ENCODE data around the gene MLIP.
"Not testable (repeated sequence)": the region's sequence is repeated elsewhere in the genome, so short reads cannot be mapped to it uniquely, and the experiment has no call there.

MLIP gene

DNA sequence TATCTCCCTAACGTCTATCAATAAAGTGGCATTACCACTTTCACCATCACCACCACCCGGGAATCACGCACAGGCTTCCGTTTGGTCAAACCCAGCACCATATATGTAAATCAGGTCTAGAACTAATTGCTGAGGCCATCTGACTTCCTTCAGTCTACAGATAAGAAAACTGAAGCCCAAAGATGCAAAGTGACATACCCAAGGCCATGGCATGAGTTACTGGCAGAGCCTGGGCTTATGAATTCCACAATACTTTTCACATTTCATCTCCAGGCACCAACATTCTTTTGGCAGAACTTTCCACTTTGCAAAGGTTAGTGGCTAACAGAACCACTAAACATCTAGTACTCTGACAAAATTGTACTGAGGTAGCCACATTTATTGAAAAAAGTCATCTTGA, 132.5 kb downstream of the MLIP start:
- Histone ChIP-seq H3K4me1 (ENCODE audit: control insufficient read depth, insufficient read depth, low read length) (no peaks in the 10 kb centered on the region), H3K9me3 (ENCODE audit: control insufficient read depth, low read length) (no peaks in the 10 kb centered on the region), H3K4me3 (ENCODE audit: insufficient read depth, low read depth, low read length) (no peak overlapping the region), H3K27me3 (ENCODE audit: control insufficient read depth, insufficient read depth, low read length, poor library complexity, severe bottlenecking) (no peaks in the 10 kb centered on the region), H3K36me3 (ENCODE audit: control insufficient read depth, insufficient read depth, low read length) (no peaks in the 10 kb centered on the region), H3K27ac (ENCODE audit: insufficient read depth, low read depth, low read length, poor library complexity, severe bottlenecking) (no peak overlapping the region)
- WGBS, 2 experiments: 93 to 95% methylated on average over 4 of the region's 4 CpGs

DNA sequence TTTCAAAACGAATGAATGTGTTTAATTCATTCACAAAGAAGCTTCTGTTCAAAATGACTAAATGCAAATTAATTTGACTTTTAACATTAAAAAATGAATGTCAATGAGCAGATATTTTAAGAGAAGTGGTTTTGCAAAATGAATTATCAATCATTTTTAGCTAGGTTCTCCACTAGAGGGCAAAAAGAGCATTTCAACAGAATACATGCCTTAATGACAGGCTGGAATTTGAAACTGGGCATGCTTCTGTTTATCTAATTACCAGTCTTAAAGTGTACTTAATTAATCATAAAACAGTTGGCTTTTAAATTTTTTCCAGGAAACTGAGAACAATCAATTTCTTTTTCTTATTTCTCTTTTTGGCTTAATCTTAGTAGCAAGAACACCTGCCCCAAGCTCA, 133.2 kb downstream of the MLIP start:
- Histone ChIP-seq H3K36me3 (ENCODE audit: control insufficient read depth, insufficient read depth, low read length) (no peaks in the 10 kb centered on the region), H3K4me3 (ENCODE audit: insufficient read depth, low read depth, low read length) (no peak overlapping the region), H3K27me3 (ENCODE audit: control insufficient read depth, insufficient read depth, low read length, poor library complexity, severe bottlenecking) (no peaks in the 10 kb centered on the region), H3K27ac (ENCODE audit: insufficient read depth, low read depth, low read length, poor library complexity, severe bottlenecking) (no peak overlapping the region), H3K4me1 (ENCODE audit: control insufficient read depth, insufficient read depth, low read length) (no peaks in the 10 kb centered on the region), H3K9me3 (ENCODE audit: control insufficient read depth, low read length) (no peaks in the 10 kb centered on the region)
- 100% methylated on average over 1 of the region's 1 CpG; no CpG with 5 or more reads in 1 of the 2 experiments for WGBS, 2 experiments

DNA sequence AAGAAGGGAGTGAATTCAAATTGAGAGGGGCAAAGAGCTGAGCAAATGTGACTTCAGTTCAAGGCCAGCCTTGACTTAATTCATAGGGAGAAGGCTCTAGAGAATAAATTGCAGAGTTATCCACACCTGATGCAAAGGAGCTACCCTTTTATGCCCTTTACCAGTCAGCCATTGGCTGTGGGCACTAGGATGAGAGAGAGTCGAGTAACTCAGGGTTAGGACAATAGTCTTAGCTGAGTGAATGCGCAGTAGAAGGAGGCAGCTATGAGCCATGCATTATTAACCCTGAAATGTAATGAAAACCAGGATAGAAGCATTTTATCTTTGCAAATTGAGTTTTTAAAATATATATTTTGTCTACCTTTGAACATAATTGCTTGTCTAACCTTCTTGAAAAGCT, 134.0 kb downstream of the MLIP start:
- Histone ChIP-seq H3K27ac (ENCODE audit: insufficient read depth, low read depth, low read length, poor library complexity, severe bottlenecking) (no peak overlapping the region), H3K4me1 (ENCODE audit: control insufficient read depth, insufficient read depth, low read length) (no peaks in the 10 kb centered on the region), H3K27me3 (ENCODE audit: control insufficient read depth, insufficient read depth, low read length, poor library complexity, severe bottlenecking) (no peaks in the 10 kb centered on the region), H3K9me3 (ENCODE audit: control insufficient read depth, low read length) (no peaks in the 10 kb centered on the region), H3K4me3 (ENCODE audit: insufficient read depth, low read depth, low read length) (no peak overlapping the region), H3K36me3 (ENCODE audit: control insufficient read depth, insufficient read depth, low read length) (no peaks in the 10 kb centered on the region)
- whole genome bisulfite sequencing, 2 experiments: 85 to 87% methylated on average over 2 of the region's 2 CpGs

DNA sequence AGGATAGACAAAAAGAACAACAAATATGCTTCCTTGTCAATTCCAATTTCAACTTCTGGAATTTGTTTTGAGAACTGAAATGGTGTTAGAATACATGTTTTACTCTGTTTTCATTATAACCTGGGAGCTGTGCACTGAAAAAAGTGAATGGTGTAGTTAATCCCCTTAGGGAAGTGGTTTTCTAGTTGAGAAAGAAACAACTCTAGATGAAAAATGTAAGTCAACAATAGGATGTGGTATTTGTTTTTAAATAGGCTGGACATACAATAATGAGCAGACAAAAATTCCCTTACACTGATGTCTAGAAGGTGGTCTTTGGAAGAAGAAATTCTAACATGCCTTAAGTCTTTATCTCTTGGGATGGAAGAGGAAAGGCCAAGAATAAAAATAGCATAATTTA, 137.1 kb downstream of the MLIP start:
- Histone ChIP-seq H3K27me3 (ENCODE audit: control insufficient read depth, insufficient read depth, low read length, poor library complexity, severe bottlenecking) (no peaks in the 10 kb centered on the region), H3K36me3 (ENCODE audit: control insufficient read depth, insufficient read depth, low read length) (no peaks in the 10 kb centered on the region)

DNA sequence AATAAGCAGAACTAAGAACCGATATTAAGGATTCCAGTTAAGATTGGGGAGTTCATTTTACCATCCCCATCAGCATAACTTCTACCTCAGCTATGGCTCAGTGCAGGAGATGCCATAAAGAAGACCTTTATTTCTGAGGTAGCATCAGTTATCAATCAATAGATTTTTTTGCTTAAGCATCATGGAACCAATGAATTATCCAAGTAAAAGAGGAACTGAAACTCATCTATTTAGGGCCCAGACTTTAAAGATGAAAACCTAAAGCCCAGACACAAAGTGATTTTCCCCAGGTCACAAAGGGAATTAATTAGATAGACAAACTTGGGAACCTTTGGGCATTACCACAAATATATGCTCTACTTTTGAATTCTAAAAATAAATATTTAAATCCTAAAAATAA, 137.8 kb downstream of the MLIP start:
- WGBS, 2 experiments: 100% methylated on average over 1 of the region's 1 CpG
- no peaks in the 10 kb centered on the region for H3K9me3 ChIP-seq (ENCODE audit: control insufficient read depth, low read length)
- H3K27ac ChIP-seq (ENCODE audit: insufficient read depth, low read depth, low read length, poor library complexity, severe bottlenecking): no peak overlapping the region
- no peaks in the 10 kb centered on the region for H3K27me3 ChIP-seq (ENCODE audit: control insufficient read depth, insufficient read depth, low read length, poor library complexity, severe bottlenecking)
- H3K36me3 ChIP-seq (ENCODE audit: control insufficient read depth, insufficient read depth, low read length): no peaks in the 10 kb centered on the region
- no peaks in the 10 kb centered on the region for H3K4me1 ChIP-seq (ENCODE audit: control insufficient read depth, insufficient read depth, low read length)
- no peak overlapping the region for H3K4me3 ChIP-seq (ENCODE audit: insufficient read depth, low read depth, low read length)

More for the DNA sequence above, 137.1 kb downstream of the MLIP start:
- Histone ChIP-seq H3K9me3 (ENCODE audit: control insufficient read depth, low read length) (no peaks in the 10 kb centered on the region), H3K27ac (ENCODE audit: insufficient read depth, low read depth, low read length, poor library complexity, severe bottlenecking) (no peak overlapping the region), H3K4me3 (ENCODE audit: insufficient read depth, low read depth, low read length) (no peak overlapping the region), H3K4me1 (ENCODE audit: control insufficient read depth, insufficient read depth, low read length) (no peaks in the 10 kb centered on the region)

DNA sequence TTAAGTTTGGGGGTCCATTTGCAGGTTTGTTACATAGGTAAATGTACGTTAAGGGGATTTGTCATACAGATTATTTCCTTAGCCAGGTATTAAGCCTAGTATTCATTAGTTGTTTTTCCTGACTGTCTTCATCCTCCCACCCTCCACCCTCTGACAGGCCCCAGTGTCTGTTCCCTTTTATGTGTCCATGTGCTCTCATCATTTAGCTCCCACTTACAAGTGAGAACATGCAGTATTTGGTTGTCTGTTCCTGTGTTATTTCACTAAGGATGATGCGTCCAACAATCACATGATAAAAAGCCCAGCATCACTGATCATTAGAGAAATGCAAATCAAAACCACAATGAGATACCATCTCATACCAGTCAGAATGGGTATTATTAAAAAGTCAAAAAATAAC, 138.6 kb downstream of the MLIP start:
- not testable (repeated sequence) for H3K4me1 ChIP-seq (ENCODE audit: control insufficient read depth, insufficient read depth, low read length); H3K36me3 ChIP-seq (ENCODE audit: control insufficient read depth, insufficient read depth, low read length); H3K4me3 ChIP-seq (ENCODE audit: insufficient read depth, low read depth, low read length); H3K27me3 ChIP-seq (ENCODE audit: control insufficient read depth, insufficient read depth, low read length, poor library complexity, severe bottlenecking); H3K9me3 ChIP-seq (ENCODE audit: control insufficient read depth, low read length); H3K27ac ChIP-seq (ENCODE audit: insufficient read depth, low read depth, low read length, poor library complexity, severe bottlenecking)
- WGBS, 2 experiments: 80 to 83% methylated on average over 1 to 2 of the region's 2 CpGs

DNA sequence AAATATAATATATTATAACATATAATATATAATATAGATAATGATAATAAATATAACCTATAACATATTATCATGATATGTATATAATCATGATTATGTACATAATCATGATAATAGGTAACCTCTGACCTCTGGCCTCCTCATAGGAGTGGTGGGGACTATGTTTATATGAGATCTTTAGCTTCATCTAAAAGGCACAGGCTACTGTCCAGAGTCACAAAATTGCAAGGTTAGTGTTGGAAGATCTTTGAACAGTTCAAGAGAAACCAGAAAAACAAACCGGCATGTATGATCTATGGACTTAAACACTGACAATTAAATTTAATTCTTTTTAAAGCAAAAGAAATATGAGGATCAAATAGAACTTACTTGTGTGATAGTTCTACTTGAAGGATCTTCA, 141.3 kb downstream of the MLIP start:
- Histone ChIP-seq H3K4me1 (ENCODE audit: control insufficient read depth, insufficient read depth, low read length) (no peaks in the 10 kb centered on the region), H3K27me3 (ENCODE audit: control insufficient read depth, insufficient read depth, low read length, poor library complexity, severe bottlenecking) (no peaks in the 10 kb centered on the region), H3K36me3 (ENCODE audit: control insufficient read depth, insufficient read depth, low read length) (no peaks in the 10 kb centered on the region), H3K4me3 (ENCODE audit: insufficient read depth, low read depth, low read length) (no peak overlapping the region), H3K9me3 (ENCODE audit: control insufficient read depth, low read length) (no peaks in the 10 kb centered on the region), H3K27ac (ENCODE audit: insufficient read depth, low read depth, low read length, poor library complexity, severe bottlenecking) (no peak overlapping the region)
- no CpG with 5 or more reads among the region's 1 CpG for WGBS, 2 experiments

DNA sequence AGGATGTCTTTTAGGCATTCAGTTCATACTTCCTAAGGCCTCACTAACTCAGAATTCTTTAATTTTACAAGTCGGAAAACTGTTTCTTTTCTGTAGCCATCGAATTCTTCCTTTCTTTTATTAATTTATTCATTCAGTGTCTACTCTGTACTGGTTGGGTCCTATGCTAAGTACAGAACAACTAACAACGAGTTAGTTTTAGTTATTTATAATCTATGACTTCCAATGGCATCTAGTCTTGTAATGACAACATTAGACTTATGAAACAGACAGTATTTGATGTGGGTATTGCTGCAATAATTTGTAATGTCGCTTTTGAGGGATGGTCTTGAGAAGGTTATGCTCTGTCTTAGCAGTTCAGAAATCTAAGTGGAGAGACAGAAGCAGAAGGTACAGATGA, 141.7 kb downstream of the MLIP start:
- no peak overlapping the region for H3K4me3 ChIP-seq (ENCODE audit: insufficient read depth, low read depth, low read length)
- H3K4me1 ChIP-seq (ENCODE audit: control insufficient read depth, insufficient read depth, low read length): no peaks in the 10 kb centered on the region
- WGBS, 2 experiments: 95% methylated on average over 2 to 4 of the region's 4 CpGs
- no peaks in the 10 kb centered on the region for H3K27me3 ChIP-seq (ENCODE audit: control insufficient read depth, insufficient read depth, low read length, poor library complexity, severe bottlenecking)
- no peaks in the 10 kb centered on the region for H3K36me3 ChIP-seq (ENCODE audit: control insufficient read depth, insufficient read depth, low read length)
- no peak overlapping the region for H3K27ac ChIP-seq (ENCODE audit: insufficient read depth, low read depth, low read length, poor library complexity, severe bottlenecking)
- no peaks in the 10 kb centered on the region for H3K9me3 ChIP-seq (ENCODE audit: control insufficient read depth, low read length)

DNA sequence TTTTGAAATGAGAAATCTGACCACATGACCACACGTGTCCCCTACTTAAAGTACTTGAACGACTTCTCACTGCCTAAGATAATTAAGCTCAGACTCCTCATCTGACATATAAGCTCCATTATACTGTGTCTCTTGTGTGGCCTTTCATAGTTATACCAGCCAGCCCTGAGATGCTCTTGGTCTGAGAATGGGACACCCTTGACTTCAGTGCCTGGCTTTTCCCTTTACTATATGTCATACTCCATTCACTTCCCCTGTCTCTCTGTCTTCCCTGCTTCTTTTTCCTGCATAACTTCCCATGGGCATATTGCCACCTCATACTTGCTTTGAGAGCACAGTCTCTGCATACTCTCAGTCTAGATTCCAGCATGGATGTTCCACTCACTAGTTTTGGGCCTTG, 143.6 kb downstream of the MLIP start:
- Histone ChIP-seq H3K4me1 (ENCODE audit: control insufficient read depth, insufficient read depth, low read length) (no peaks in the 10 kb centered on the region), H3K27ac (ENCODE audit: insufficient read depth, low read depth, low read length, poor library complexity, severe bottlenecking) (no peak overlapping the region), H3K4me3 (ENCODE audit: insufficient read depth, low read depth, low read length) (no peak overlapping the region), H3K9me3 (ENCODE audit: control insufficient read depth, low read length) (no peaks in the 10 kb centered on the region), H3K27me3 (ENCODE audit: control insufficient read depth, insufficient read depth, low read length, poor library complexity, severe bottlenecking) (no peaks in the 10 kb centered on the region), H3K36me3 (ENCODE audit: control insufficient read depth, insufficient read depth, low read length) (no peaks in the 10 kb centered on the region)
- 91 to 94% methylated on average over 2 of the region's 2 CpGs for WGBS, 2 experiments

DNA sequence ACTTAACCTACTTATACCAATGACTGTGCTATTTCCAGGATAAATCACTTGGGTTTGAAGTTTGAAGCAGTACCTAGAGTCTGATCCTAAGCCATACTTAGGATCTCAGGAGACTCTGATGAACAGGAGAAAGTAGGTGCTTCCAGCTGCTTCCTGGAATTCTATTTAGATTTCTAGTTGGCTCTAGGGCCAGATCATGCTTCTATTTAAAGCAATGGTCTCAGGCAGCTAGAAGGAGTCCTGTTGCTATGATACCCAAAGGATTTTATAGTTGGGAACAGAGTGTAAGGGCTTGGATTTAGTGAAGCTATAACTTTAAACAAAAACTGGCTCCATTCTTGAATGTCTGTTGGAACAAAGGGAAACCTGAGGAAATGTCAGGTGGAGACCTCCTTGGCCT, 144.6 kb downstream of the MLIP start:
- Histone ChIP-seq H3K4me1 (ENCODE audit: control insufficient read depth, insufficient read depth, low read length) (no peaks in the 10 kb centered on the region), H3K27ac (ENCODE audit: insufficient read depth, low read depth, low read length, poor library complexity, severe bottlenecking) (no peak overlapping the region), H3K36me3 (ENCODE audit: control insufficient read depth, insufficient read depth, low read length) (no peaks in the 10 kb centered on the region), H3K9me3 (ENCODE audit: control insufficient read depth, low read length) (no peaks in the 10 kb centered on the region), H3K4me3 (ENCODE audit: insufficient read depth, low read depth, low read length) (no peak overlapping the region), H3K27me3 (ENCODE audit: control insufficient read depth, insufficient read depth, low read length, poor library complexity, severe bottlenecking) (no peaks in the 10 kb centered on the region)

DNA sequence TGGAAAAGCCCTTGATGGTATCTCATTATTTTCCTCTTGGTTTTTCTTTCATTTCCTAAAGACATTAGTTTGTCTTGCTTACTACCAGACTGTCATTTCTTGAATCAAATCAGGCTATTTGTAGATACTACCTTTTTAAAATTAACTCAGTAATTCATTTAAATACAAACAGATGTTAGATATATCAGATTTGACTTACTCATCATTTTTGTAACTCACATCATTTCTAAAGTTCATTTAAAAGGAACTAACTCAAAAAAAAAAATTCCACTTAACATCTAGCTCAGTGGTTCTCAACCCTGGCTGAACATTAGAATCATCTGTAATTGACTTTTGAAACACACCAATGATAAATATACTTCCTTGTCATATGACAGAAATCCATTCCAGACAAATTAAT, 148.8 kb downstream of the MLIP start:
- Histone ChIP-seq H3K36me3 (ENCODE audit: control insufficient read depth, insufficient read depth, low read length) (no peaks in the 10 kb centered on the region), H3K9me3 (ENCODE audit: control insufficient read depth, low read length) (no peaks in the 10 kb centered on the region), H3K4me1 (ENCODE audit: control insufficient read depth, insufficient read depth, low read length) (no peaks in the 10 kb centered on the region), H3K4me3 (ENCODE audit: insufficient read depth, low read depth, low read length) (no peak overlapping the region), H3K27me3 (ENCODE audit: control insufficient read depth, insufficient read depth, low read length, poor library complexity, severe bottlenecking) (no peaks in the 10 kb centered on the region), H3K27ac (ENCODE audit: insufficient read depth, low read depth, low read length, poor library complexity, severe bottlenecking) (no peak overlapping the region)
